Mucosa of descending colon (tissue), 3 donors: ENCODE measurements around the gene FBXO24. TPM values are rescaled to one million over a fixed set of nuclear protein-coding genes. Genes with fewer than 3 reads are reported as not detected.

Experiments
- ATAC-seq: fragments of 200-7000 bp; cut with Tn5 transposase; one replicate; pipeline ENCODE4 v1.9.1; 2020; ENCODE audit warnings: mild to moderate bottlenecking, moderate library complexity
- DNase-seq, 3 donors: peaks; one replicate each; pipeline ENCODE4 v3.0.0-alpha.2; 2020
- H3K36me3 ChIP-seq: fragments of 200-600 bp; one replicate; pipeline ENCODE4 v1.8.0; 2021; ENCODE audit warnings: low read depth, mild to moderate bottlenecking
- H3K4me1 ChIP-seq: fragments of 200-600 bp; one replicate; pipeline ENCODE4 v1.8.0; 2021; ENCODE audit warnings: low read depth, mild to moderate bottlenecking
- H3K4me3 ChIP-seq: fragments of 200-600 bp; one replicate; pipeline ENCODE4 v1.8.0; 2021; ENCODE audit warnings: mild to moderate bottlenecking
- H3K9me3 ChIP-seq: fragments of 200-600 bp; one replicate; pipeline ENCODE4 v1.8.0; 2021; ENCODE audit warnings: mild to moderate bottlenecking
- intact Hi-C, 2 donors: fragments of 100-400 bp; cut with DNase I in 1 of 2; cut with micrococcal nuclease in 1 of 2; formaldehyde crosslinking; loops; one replicate each; pipeline versions ENCODE4 v1.11.0 to v1.11.1; 2022; cut with DNase I, micrococcal nuclease
- total RNA-seq, 3 donors: library from RNA; stranded (reverse); fragmentation: NEBNext Ultra II Directional in 2 of 3; extraction: Animal tissue kit (Norgen Biotek cat#: 25700) in 2 of 3; gene quantifications; one replicate each; pipeline versions ENCODE4 v1.2.1 to v1.2.4, GENCODE V29; 2021 to 2023
- TF ChIP-seq, protein P1 (sequence below): fragments of 200-600 bp; IDR thresholded peaks from one replicate; pipeline ENCODE4 v1.8.0; 2022; ENCODE audit warnings: antibody characterized with exemption, mild to moderate bottlenecking
- donor health status: DM: no; HTN: no; CAD: no; lungs with moderate emphysema.
- donor health status: DM: no; HTN: no; CAD: no.
- donor health status: DM: no; HTN: yes; CAD: no.

The FBXO24 gene
- total RNA-seq, 3 donors from 2014 or later: 0.48 to 1.1 (median 0.66) TPM

DNA sequence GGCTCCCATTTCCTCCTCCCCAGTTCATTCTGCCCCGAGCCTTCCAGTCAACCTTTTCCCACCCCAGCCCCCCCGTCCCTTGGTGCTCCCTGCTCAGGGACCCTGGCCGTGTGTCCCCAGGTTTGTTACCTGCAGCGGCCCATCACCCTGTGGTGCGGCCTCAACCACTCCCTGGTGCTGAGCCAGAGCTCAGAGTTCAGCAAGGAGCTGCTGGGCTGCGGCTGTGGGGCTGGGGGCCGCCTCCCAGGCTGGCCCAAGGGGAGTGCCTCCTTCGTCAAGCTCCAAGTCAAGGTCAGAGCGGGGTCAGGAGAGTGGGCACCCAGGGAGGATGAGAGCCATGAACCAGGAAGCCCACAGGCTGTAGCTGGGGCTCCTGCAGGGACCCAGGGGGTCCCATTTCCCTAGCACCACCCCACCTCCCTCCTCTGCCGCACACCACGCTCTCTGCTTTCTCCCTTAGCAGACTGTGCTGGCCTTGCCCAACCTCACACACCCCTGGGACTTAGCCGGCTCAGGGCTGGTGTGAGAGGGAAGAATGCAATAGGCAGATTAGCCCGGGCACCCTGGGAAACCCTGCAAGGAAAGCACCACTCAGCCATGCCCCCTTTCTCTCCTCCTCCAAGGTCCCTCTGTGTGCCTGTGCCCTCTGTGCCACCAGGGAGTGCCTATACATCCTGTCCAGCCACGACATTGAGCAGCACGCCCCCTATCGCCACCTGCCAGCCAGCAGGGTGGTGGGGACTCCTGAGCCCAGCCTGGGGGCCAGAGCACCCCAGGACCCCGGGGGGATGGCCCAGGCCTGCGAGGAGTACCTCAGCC, 14.0 kb downstream of the FBXO24 start:
- DNase-seq (no peak), ATAC-seq (no peak)
- Histone ChIP-seq H3K9me3 (no peaks in the 10 kb centered on the region), H3K4me1 (peaks cover 14% of the 10 kb centered on the region), H3K36me3 (no peaks in the 10 kb centered on the region), H3K4me3 (no peak overlapping the region)
- intact Hi-C loops: no loop called here
- TF ChIP-seq, protein P1, sequence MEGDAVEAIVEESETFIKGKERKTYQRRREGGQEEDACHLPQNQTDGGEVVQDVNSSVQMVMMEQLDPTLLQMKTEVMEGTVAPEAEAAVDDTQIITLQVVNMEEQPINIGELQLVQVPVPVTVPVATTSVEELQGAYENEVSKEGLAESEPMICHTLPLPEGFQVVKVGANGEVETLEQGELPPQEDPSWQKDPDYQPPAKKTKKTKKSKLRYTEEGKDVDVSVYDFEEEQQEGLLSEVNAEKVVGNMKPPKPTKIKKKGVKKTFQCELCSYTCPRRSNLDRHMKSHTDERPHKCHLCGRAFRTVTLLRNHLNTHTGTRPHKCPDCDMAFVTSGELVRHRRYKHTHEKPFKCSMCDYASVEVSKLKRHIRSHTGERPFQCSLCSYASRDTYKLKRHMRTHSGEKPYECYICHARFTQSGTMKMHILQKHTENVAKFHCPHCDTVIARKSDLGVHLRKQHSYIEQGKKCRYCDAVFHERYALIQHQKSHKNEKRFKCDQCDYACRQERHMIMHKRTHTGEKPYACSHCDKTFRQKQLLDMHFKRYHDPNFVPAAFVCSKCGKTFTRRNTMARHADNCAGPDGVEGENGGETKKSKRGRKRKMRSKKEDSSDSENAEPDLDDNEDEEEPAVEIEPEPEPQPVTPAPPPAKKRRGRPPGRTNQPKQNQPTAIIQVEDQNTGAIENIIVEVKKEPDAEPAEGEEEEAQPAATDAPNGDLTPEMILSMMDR: no peak

- intact Hi-C loops: no loop called here
Measured at GRCh38 chr7:100600730-100601038, 14.6 kb downstream of the FBXO24 start.

DNA sequence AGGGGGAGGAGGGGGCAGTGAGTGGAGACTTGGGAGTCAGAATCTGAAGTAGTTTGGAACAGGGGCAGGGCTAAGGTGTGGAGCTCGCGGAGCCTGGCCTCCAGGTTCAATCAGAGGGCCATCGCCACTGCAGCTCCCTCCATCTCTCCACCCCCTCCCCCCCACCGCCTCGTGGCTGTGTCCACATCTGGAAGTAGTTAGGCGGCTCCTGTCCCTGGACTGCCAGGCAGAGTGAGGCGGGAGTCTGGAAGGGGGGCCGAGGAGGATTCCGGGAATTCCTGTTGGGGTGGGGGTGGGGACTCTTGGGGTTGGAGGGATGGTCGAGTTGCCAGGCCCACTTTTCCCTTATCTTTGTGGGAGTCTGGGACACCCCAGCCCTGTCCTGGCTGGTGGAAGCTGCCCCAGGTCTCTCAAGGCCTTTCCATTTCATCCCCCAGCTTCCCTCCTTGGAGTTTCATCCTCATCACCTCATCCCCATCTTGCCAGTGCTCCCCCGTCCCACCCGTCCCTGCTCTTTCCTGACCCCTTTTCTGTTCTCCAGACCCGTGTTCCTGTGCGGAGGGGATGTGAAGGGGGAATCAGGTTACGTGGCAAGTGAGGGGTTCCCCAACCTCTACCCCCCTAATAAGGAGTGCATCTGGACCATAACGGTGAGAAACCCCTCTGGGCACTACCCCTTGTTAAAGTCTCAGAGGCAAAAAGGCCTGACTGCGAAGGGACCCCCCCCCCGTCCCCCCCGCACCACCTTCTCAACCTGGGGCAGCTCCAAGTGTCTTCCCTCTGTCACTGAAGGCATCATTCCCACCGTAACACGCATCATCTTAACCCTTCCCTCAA, 17.0 kb downstream of the FBXO24 start:
- Histone ChIP-seq H3K4me1 (peaks cover 19% of the 10 kb centered on the region), H3K9me3 (no peaks in the 10 kb centered on the region), H3K36me3 (no peaks in the 10 kb centered on the region), H3K4me3 (no peak overlapping the region)
- peak in 2 of 3 donors; percentile 62 to 78 for DNase-seq
- ATAC-seq: no peak
- TF ChIP-seq, protein P1: no peak
- intact Hi-C loops: no loop called here

More at GRCh38 chr7:100600730-100601038, 14.6 kb downstream of the FBXO24 start:
- DNase-seq (no peak), ATAC-seq (no peak)
- Histone ChIP-seq H3K4me1 (peaks cover 18% of the 10 kb centered on the region), H3K9me3 (no peaks in the 10 kb centered on the region), H3K4me3 (no peak overlapping the region), H3K36me3 (no peaks in the 10 kb centered on the region)
- TF ChIP-seq, protein P1: no peak

GRCh38 chr7:100603726-100604027, 17.5 kb downstream of the FBXO24 start:
- Histone ChIP-seq H3K4me3 (peak overlapping the region; percentile 32), H3K9me3 (no peaks in the 10 kb centered on the region), H3K4me1 (peaks cover 19% of the 10 kb centered on the region), H3K36me3 (no peaks in the 10 kb centered on the region)
- no peak for DNase-seq
- TF ChIP-seq, protein P1: no peak
- no peak for ATAC-seq
- intact Hi-C loops: no loop called here

GRCh38 chr7:100604028-100604975, 18.2 kb downstream of the FBXO24 start:
- ATAC-seq (peak; percentile 81), DNase-seq (peak; percentile 75 to 92 (median 84))
- TF ChIP-seq, protein P1: peak; percentile 30
- no peaks in the 10 kb centered on the region for H3K9me3 ChIP-seq
- H3K36me3 ChIP-seq: no peaks in the 10 kb centered on the region
- H3K4me1 ChIP-seq: peaks cover 19% of the 10 kb centered on the region
- peak overlapping the region; percentile 32 for H3K4me3 ChIP-seq
- intact Hi-C loops: no loop called here
